ENCODE measurements around the gene BLVRA.

BLVRA gene

GRCh38 chr7:43855176-43855575 is 96.7 kb downstream of the BLVRA start:
- TF ChIP-seq EGR1 (IDR thresholded peaks at IDR 0.05) (no peak), FOXM1 (IDR thresholded peaks at IDR 0.05; ENCODE audit: borderline replicate concordance, low read depth) (no peak), NFIC (IDR thresholded peaks at IDR 0.05) (no peak), TAF1 (IDR thresholded peaks at IDR 0.05; ENCODE audit: low read depth) (no peak)

DNA sequence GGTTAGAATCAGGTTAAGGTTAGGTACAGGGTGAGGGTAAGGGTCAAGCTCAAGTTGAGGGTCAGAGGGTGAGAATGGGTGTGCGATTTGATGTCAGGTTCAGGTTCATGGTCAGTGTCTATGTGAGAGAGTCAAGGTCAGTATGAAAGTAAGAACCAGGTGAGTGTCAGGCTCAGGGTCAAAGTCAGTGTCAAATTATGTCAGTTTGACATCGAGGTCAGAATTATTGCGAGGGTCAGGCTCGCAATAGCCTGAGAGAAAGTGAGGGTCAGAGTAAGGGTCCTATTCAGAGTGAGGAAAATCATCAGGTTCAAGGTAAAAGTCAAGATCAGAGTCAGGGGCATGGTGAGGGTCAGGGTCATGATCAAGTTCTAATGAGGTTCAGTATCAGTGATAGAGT is 97.8 kb downstream of the BLVRA start:
- TF ChIP-seq CEBPB (IDR thresholded peaks at IDR 0.05) = no peak
- no peak for TF ChIP-seq ZBTB7A (IDR thresholded peaks at IDR 0.05; ENCODE audit: low read depth)
- TF ChIP-seq, protein P1, sequence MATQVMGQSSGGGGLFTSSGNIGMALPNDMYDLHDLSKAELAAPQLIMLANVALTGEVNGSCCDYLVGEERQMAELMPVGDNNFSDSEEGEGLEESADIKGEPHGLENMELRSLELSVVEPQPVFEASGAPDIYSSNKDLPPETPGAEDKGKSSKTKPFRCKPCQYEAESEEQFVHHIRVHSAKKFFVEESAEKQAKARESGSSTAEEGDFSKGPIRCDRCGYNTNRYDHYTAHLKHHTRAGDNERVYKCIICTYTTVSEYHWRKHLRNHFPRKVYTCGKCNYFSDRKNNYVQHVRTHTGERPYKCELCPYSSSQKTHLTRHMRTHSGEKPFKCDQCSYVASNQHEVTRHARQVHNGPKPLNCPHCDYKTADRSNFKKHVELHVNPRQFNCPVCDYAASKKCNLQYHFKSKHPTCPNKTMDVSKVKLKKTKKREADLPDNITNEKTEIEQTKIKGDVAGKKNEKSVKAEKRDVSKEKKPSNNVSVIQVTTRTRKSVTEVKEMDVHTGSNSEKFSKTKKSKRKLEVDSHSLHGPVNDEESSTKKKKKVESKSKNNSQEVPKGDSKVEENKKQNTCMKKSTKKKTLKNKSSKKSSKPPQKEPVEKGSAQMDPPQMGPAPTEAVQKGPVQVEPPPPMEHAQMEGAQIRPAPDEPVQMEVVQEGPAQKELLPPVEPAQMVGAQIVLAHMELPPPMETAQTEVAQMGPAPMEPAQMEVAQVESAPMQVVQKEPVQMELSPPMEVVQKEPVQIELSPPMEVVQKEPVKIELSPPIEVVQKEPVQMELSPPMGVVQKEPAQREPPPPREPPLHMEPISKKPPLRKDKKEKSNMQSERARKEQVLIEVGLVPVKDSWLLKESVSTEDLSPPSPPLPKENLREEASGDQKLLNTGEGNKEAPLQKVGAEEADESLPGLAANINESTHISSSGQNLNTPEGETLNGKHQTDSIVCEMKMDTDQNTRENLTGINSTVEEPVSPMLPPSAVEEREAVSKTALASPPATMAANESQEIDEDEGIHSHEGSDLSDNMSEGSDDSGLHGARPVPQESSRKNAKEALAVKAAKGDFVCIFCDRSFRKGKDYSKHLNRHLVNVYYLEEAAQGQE (IDR thresholded peaks at IDR 0.05; ENCODE audit: low read depth) = no peak
- TF ChIP-seq NFIC (IDR thresholded peaks at IDR 0.05) = no peak
- no peak for TF ChIP-seq CREB1 (IDR thresholded peaks at IDR 0.05; ENCODE audit: low read depth)
- no peak for TF ChIP-seq TAF1 (IDR thresholded peaks at IDR 0.05; ENCODE audit: low read depth)
- TF ChIP-seq YY1 (IDR thresholded peaks at IDR 0.05; ENCODE audit: low read depth) = no peak
- no peak for TF ChIP-seq TEAD4 (IDR thresholded peaks at IDR 0.05)
- TF ChIP-seq RAD21 (IDR thresholded peaks at IDR 0.05; ENCODE audit: low read depth) = no peak
- TF ChIP-seq USF1 (IDR thresholded peaks at IDR 0.05) = no peak
- no peak for TF ChIP-seq FOXM1 (IDR thresholded peaks at IDR 0.05; ENCODE audit: borderline replicate concordance, low read depth)
- no peak for TF ChIP-seq TCF12 (IDR thresholded peaks at IDR 0.05; ENCODE audit: low read depth)
- TF ChIP-seq EGR1 (IDR thresholded peaks at IDR 0.05) = no peak
- TF ChIP-seq, protein P2, sequence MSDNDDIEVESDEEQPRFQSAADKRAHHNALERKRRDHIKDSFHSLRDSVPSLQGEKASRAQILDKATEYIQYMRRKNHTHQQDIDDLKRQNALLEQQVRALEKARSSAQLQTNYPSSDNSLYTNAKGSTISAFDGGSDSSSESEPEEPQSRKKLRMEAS (IDR thresholded peaks at IDR 0.05) = no peak
- TF ChIP-seq EP300 (IDR thresholded peaks at IDR 0.05; ENCODE audit: borderline replicate concordance) = no peak
